Measurements from ENCODE around the gene FAM204A.

Gene FAM204A

DNA sequence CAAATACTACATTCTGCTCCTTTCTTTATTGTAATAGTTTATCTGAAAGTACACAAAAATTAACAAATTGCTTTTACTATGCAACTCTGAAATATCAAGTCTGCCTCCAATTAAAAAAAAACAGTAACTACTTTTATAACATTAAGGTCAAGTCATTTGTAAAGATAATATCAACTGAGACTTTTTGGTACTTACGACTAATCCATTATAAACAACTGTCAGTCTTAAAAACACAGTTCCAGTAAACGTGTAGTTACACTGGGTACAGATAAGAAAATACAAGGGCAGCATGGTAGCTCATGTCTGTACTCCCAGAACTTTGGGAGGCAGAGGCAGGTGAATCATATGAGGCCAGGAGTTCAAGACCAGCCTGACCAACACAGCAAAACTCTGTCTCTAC is 32.2 kb downstream of the FAM204A start:
- H3K27me3 ChIP-seq (ENCODE audit: control insufficient read depth, low read length) = no peaks in the 10 kb centered on the region
- H3K79me2 ChIP-seq (ENCODE audit: control insufficient read depth, low read length) = no peaks in the 10 kb centered on the region
- peaks cover 19% of the 10 kb centered on the region for H3K36me3 ChIP-seq (ENCODE audit: control insufficient read depth, low read length)
- no peak overlapping the region for H3K4me2 ChIP-seq (ENCODE audit: low read length)
- no peak overlapping the region for H3K4me3 ChIP-seq (ENCODE audit: low read length)
- no peaks in the 10 kb centered on the region for H3K9me3 ChIP-seq (ENCODE audit: control insufficient read depth, insufficient read depth, low read length)
- TF ChIP-seq EZH2phosphoT487 (IDR thresholded peaks at IDR 0.05; ENCODE audit: borderline replicate concordance, low read length) = no peak
- TF ChIP-seq, protein P1, sequence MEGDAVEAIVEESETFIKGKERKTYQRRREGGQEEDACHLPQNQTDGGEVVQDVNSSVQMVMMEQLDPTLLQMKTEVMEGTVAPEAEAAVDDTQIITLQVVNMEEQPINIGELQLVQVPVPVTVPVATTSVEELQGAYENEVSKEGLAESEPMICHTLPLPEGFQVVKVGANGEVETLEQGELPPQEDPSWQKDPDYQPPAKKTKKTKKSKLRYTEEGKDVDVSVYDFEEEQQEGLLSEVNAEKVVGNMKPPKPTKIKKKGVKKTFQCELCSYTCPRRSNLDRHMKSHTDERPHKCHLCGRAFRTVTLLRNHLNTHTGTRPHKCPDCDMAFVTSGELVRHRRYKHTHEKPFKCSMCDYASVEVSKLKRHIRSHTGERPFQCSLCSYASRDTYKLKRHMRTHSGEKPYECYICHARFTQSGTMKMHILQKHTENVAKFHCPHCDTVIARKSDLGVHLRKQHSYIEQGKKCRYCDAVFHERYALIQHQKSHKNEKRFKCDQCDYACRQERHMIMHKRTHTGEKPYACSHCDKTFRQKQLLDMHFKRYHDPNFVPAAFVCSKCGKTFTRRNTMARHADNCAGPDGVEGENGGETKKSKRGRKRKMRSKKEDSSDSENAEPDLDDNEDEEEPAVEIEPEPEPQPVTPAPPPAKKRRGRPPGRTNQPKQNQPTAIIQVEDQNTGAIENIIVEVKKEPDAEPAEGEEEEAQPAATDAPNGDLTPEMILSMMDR (IDR thresholded peaks at IDR 0.05; ENCODE audit: low read depth, low read length, poor library complexity, severe bottlenecking) = no peak
- no peaks in the 10 kb centered on the region for H4K20me1 ChIP-seq (ENCODE audit: control insufficient read depth, insufficient read depth, low read depth, low read length)
- no peaks in the 10 kb centered on the region for H3K4me1 ChIP-seq (ENCODE audit: control insufficient read depth, low read length)
- no peak overlapping the region for H3K27ac ChIP-seq (ENCODE audit: low read depth, low read length)
- no peaks in the 10 kb centered on the region for H3F3A ChIP-seq (ENCODE audit: control insufficient read depth, insufficient read depth)
- H3K9me2 ChIP-seq (replicated peaks; ENCODE audit: control insufficient read depth, low read length) = no peaks in the 10 kb centered on the region

DNA sequence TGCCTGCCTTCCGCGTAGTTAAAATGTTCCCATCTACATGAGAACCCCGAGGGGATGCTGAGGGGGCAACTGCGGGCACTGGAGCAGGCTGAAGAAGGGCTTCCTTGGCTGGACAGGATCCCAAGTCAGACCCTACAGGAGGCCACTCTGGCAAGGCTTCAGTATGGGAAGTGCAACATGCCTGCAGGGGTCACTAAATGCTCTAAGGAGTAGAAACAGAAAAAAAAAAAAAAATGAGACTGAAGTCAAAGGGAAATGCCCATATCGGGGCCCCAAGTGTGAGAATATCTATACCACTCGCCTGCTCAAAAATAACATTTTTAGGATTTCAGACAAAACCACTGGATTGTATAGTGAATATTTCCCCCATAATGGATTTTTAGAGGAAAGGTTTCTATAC is 33.5 kb downstream of the FAM204A start:
- Histone ChIP-seq H3K4me1 (ENCODE audit: control insufficient read depth, low read length) (no peaks in the 10 kb centered on the region), H3K27ac (ENCODE audit: low read depth, low read length) (no peak overlapping the region), H3K4me2 (ENCODE audit: low read length) (no peak overlapping the region), H3F3A (ENCODE audit: control insufficient read depth, insufficient read depth) (no peaks in the 10 kb centered on the region), H3K36me3 (ENCODE audit: control insufficient read depth, low read length) (peaks cover 19% of the 10 kb centered on the region), H3K79me2 (ENCODE audit: control insufficient read depth, low read length) (no peaks in the 10 kb centered on the region), H3K4me3 (ENCODE audit: low read length) (no peak overlapping the region), H3K9me2 (replicated peaks; ENCODE audit: control insufficient read depth, low read length) (no peaks in the 10 kb centered on the region), H3K27me3 (ENCODE audit: control insufficient read depth, low read length) (no peaks in the 10 kb centered on the region), H3K9me3 (ENCODE audit: control insufficient read depth, insufficient read depth, low read length) (no peaks in the 10 kb centered on the region), H4K20me1 (ENCODE audit: control insufficient read depth, insufficient read depth, low read depth, low read length) (no peaks in the 10 kb centered on the region)
- no peak for TF ChIP-seq EZH2phosphoT487 (IDR thresholded peaks at IDR 0.05; ENCODE audit: borderline replicate concordance, low read length)
- TF ChIP-seq, protein P1 (IDR thresholded peaks at IDR 0.05; ENCODE audit: low read depth, low read length, poor library complexity, severe bottlenecking) = no peak

- H3K27ac ChIP-seq (ENCODE audit: low read depth, low read length) = no peak overlapping the region
- no peaks in the 10 kb centered on the region for H3F3A ChIP-seq (ENCODE audit: control insufficient read depth, insufficient read depth)
- no peaks in the 10 kb centered on the region for H3K4me1 ChIP-seq (ENCODE audit: control insufficient read depth, low read length)
- no peaks in the 10 kb centered on the region for H4K20me1 ChIP-seq (ENCODE audit: control insufficient read depth, insufficient read depth, low read depth, low read length)
- H3K36me3 ChIP-seq (ENCODE audit: control insufficient read depth, low read length) = peaks cover 19% of the 10 kb centered on the region
- H3K27me3 ChIP-seq (ENCODE audit: control insufficient read depth, low read length) = no peaks in the 10 kb centered on the region
- H3K4me2 ChIP-seq (ENCODE audit: low read length) = no peak overlapping the region
- no peaks in the 10 kb centered on the region for H3K79me2 ChIP-seq (ENCODE audit: control insufficient read depth, low read length)
- H3K9me2 ChIP-seq (replicated peaks; ENCODE audit: control insufficient read depth, low read length) = no peaks in the 10 kb centered on the region
- TF ChIP-seq, protein P1 (IDR thresholded peaks at IDR 0.05; ENCODE audit: low read depth, low read length, poor library complexity, severe bottlenecking) = no peak
- no peak for TF ChIP-seq EZH2phosphoT487 (IDR thresholded peaks at IDR 0.05; ENCODE audit: borderline replicate concordance, low read length)
- H3K4me3 ChIP-seq (ENCODE audit: low read length) = no peak overlapping the region
- no peaks in the 10 kb centered on the region for H3K9me3 ChIP-seq (ENCODE audit: control insufficient read depth, insufficient read depth, low read length)
Observed at GRCh38 chr10:118307859-118308258, 34.3 kb downstream of the FAM204A start.

DNA sequence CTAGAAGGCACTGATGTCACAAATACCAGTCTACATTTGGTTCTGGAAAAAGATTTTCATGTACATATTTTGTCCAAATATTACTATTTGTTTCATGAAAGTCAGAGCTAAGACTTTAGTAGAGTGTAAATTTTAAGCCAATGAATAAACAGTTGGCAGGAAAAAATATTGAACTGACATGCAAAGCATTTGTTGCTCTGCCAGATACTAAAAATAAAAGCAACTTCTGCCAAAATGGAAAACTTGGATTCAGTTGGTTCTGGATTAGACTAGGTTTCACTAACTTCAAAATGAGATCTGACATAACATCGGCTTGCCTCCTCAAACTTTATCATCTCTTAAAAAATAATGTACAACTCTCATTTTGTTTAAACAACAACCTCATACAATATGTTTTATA is 34.9 kb downstream of the FAM204A start:
- Histone ChIP-seq H3K4me1 (ENCODE audit: control insufficient read depth, low read length) (no peaks in the 10 kb centered on the region), H3K79me2 (ENCODE audit: control insufficient read depth, low read length) (no peaks in the 10 kb centered on the region), H3K9me2 (replicated peaks; ENCODE audit: control insufficient read depth, low read length) (no peaks in the 10 kb centered on the region), H4K20me1 (ENCODE audit: control insufficient read depth, insufficient read depth, low read depth, low read length) (no peaks in the 10 kb centered on the region), H3K9me3 (ENCODE audit: control insufficient read depth, insufficient read depth, low read length) (no peaks in the 10 kb centered on the region), H3K4me2 (ENCODE audit: low read length) (no peak overlapping the region), H3K4me3 (ENCODE audit: low read length) (no peak overlapping the region), H3F3A (ENCODE audit: control insufficient read depth, insufficient read depth) (no peaks in the 10 kb centered on the region), H3K27ac (ENCODE audit: low read depth, low read length) (no peak overlapping the region), H3K36me3 (ENCODE audit: control insufficient read depth, low read length) (peaks cover 16% of the 10 kb centered on the region), H3K27me3 (ENCODE audit: control insufficient read depth, low read length) (no peaks in the 10 kb centered on the region)
- TF ChIP-seq, protein P1 (IDR thresholded peaks at IDR 0.05; ENCODE audit: low read depth, low read length, poor library complexity, severe bottlenecking) = no peak
- TF ChIP-seq EZH2phosphoT487 (IDR thresholded peaks at IDR 0.05; ENCODE audit: borderline replicate concordance, low read length) = no peak
